Hepatocyte (in vitro differentiated cells): ENCODE results near the gene GAPVD1. TPM values are rescaled to one million over a fixed set of nuclear protein-coding genes. Genes with fewer than 3 reads are reported as not detected.

ENCODE experiments used
- DNase-seq: peaks from one replicate; pipeline ENCODE4 v3.0.0-alpha.2; 2016; ENCODE audit warnings: low spot score
- H2AFZ ChIP-seq: fragments of 200-600 bp; sonication (generic); 2 replicates; pipeline ENCODE4 v1.6.0; 2016; ENCODE audit warnings: antibody characterized with exemption, mild to moderate bottlenecking
- H3K27ac ChIP-seq: fragments of 200-600 bp; sonication (generic); 2 replicates; pipeline ENCODE4 v1.5.1; 2016; ENCODE audit warnings: mild to moderate bottlenecking
- H3K27me3 ChIP-seq: fragments of 200-600 bp; sonication (generic); 2 replicates; pipeline ENCODE4 v1.6.1; 2016
- H3K36me3 ChIP-seq: fragments of 200-600 bp; sonication (generic); replicated peaks from 2 replicates; pipeline ENCODE4 v1.5.1; 2016; ENCODE audit warnings: low read depth; ENCODE audit not compliant: insufficient read depth
- H3K4me1 ChIP-seq: fragments of 200-600 bp; sonication (generic); 2 replicates; pipeline ENCODE4 v1.5.1; 2016; ENCODE audit warnings: mild to moderate bottlenecking, moderate library complexity; ENCODE audit not compliant: insufficient read depth
- H3K4me2 ChIP-seq: fragments of 200-600 bp; sonication (generic); 2 replicates; pipeline ENCODE4 v1.6.0; 2016
- H3K4me3 ChIP-seq: fragments of 200-600 bp; sonication (generic); 2 replicates; pipeline ENCODE4 v1.5.1; 2016; ENCODE audit warnings: mild to moderate bottlenecking
- H3K79me2 ChIP-seq: fragments of 200-600 bp; sonication (generic); 2 replicates; pipeline ENCODE4 v1.6.0; 2017; ENCODE audit warnings: mild to moderate bottlenecking
- H3K9me2 ChIP-seq: fragments of 200-600 bp; sonication (generic); replicated peaks from 2 replicates; pipeline ENCODE4 v1.6.0; 2017; ENCODE audit warnings: mild to moderate bottlenecking; ENCODE audit not compliant: insufficient read depth
- H3K9me3 ChIP-seq: fragments of 200-600 bp; sonication (generic); 2 replicates; pipeline ENCODE4 v1.5.1; 2016; ENCODE audit warnings: low read depth, mild to moderate bottlenecking
- H4K20me1 ChIP-seq: fragments of 200-600 bp; sonication (generic); 2 replicates; pipeline ENCODE4 v1.6.0; 2016; ENCODE audit warnings: mild to moderate bottlenecking; ENCODE audit not compliant: insufficient read depth, poor library complexity, severe bottlenecking
- CTCF ChIP-seq: fragments of 200-600 bp; sonication (generic); IDR thresholded peaks from 2 replicates; pipeline ENCODE4 v1.5.1; 2016; ENCODE audit warnings: antibody characterized with exemption, mild to moderate bottlenecking; ENCODE audit not compliant: poor library complexity
- EZH2 ChIP-seq: fragments of 200-600 bp; sonication (generic); IDR thresholded peaks from 2 replicates; pipeline ENCODE4 v1.6.1; 2016; ENCODE audit warnings: antibody characterized with exemption, mild to moderate bottlenecking, borderline replicate concordance
- EZH2phosphoT487 ChIP-seq: fragments of 200-600 bp; sonication (generic); IDR thresholded peaks from one replicate; pipeline ENCODE4 v1.6.1; 2018; ENCODE audit warnings: antibody characterized with exemption, mild to moderate bottlenecking, low read depth, moderate library complexity; ENCODE audit not compliant: unreplicated experiment, severe bottlenecking
- WGBS: methylation state at CpG from one replicate; pipeline ENCODE4 v1.1.6; 2016; ENCODE audit warnings: low lambda C conversion rate; ENCODE audit errors: missing lambda C conversion rate; 5-methylcytosine and 5-hydroxymethylcytosine counted together
- polyA plus RNA-seq: library from polyadenylated mRNA; unstranded; fragments of >200 nt; fragmentation: Nextera tagmentation; extraction: Ambion mirVana; gene quantifications from 2 replicates; pipeline ENCODE4 v1.2.1, GENCODE V29; 2016
- total RNA-seq: library from RNA; depleted of rRNA; stranded (reverse); fragments of >200 nt; gene quantifications from 2 replicates; pipeline ENCODE4 v1.2.3, GENCODE V29; 2014

GAPVD1 gene
- total and polyA plus RNA-seq, 2 experiments from 2014 or later: 25.5 to 44.7 TPM

- Histone ChIP-seq H3K9me2 (no peaks in the 10 kb centered on the region), H4K20me1 (no peaks in the 10 kb centered on the region), H2AFZ (no peak overlapping the region), H3K27me3 (no peaks in the 10 kb centered on the region), H3K4me1 (peaks cover 14% of the 10 kb centered on the region), H3K36me3 (no peaks in the 10 kb centered on the region), H3K27ac (no peak overlapping the region), H3K79me2 (no peaks in the 10 kb centered on the region), H3K4me2 (no peak overlapping the region), H3K9me3 (no peaks in the 10 kb centered on the region), H3K4me3 (no peak overlapping the region)
- WGBS: 83% methylated on average over 4 of the region's 4 CpGs
- TF ChIP-seq EZH2 (no peak), CTCF (no peak), EZH2phosphoT487 (no peak)
- no peak for DNase-seq
Observed at GRCh38 chr9:125341566-125341965, 79.9 kb downstream of the GAPVD1 start.

- Histone ChIP-seq H3K4me1 (peaks cover 14% of the 10 kb centered on the region), H3K79me2 (no peaks in the 10 kb centered on the region), H3K9me3 (no peaks in the 10 kb centered on the region), H3K4me2 (no peak overlapping the region), H3K4me3 (no peak overlapping the region), H3K27me3 (no peaks in the 10 kb centered on the region), H3K9me2 (no peaks in the 10 kb centered on the region), H4K20me1 (no peaks in the 10 kb centered on the region), H3K27ac (no peak overlapping the region), H3K36me3 (no peaks in the 10 kb centered on the region), H2AFZ (no peak overlapping the region)
- peak; percentile 25 for DNase-seq
- TF ChIP-seq EZH2phosphoT487 (no peak), CTCF (no peak), EZH2 (no peak)
- WGBS: 61% methylated on average over 3 of the region's 3 CpGs
Observed at GRCh38 chr9:125343518-125344275, 82.1 kb downstream of the GAPVD1 start.

- peak; percentile 21 for DNase-seq
- no peaks in the 10 kb centered on the region for H3K27me3 ChIP-seq
- peak overlapping the region; percentile 35 for H3K27ac ChIP-seq
- no peaks in the 10 kb centered on the region for H3K9me3 ChIP-seq
- peaks cover 7% of the 10 kb centered on the region for H3K36me3 ChIP-seq
- H3K4me3 ChIP-seq: no peak overlapping the region
- 70% methylated on average over 3 of the region's 3 CpGs for WGBS
- no peaks in the 10 kb centered on the region for H3K9me2 ChIP-seq
- no peak overlapping the region for H3K4me2 ChIP-seq
- H3K79me2 ChIP-seq: no peaks in the 10 kb centered on the region
- H3K4me1 ChIP-seq: peaks cover 14% of the 10 kb centered on the region
- no peak for TF ChIP-seq EZH2
- H4K20me1 ChIP-seq: no peaks in the 10 kb centered on the region
- no peak overlapping the region for H2AFZ ChIP-seq
Observed at GRCh38 chr9:125346080-125346732, 84.6 kb downstream of the GAPVD1 start.

GRCh38 chr9:125355601-125356000 lies 94.0 kb downstream of the GAPVD1 start:
- H3K27ac ChIP-seq: no peak overlapping the region
- DNase-seq: no peak
- TF ChIP-seq EZH2: no peak
- TF ChIP-seq CTCF: no peak
- TF ChIP-seq EZH2phosphoT487: no peak
- H2AFZ ChIP-seq: no peak overlapping the region
- H4K20me1 ChIP-seq: no peaks in the 10 kb centered on the region
- WGBS: 97% methylated on average over 11 of the region's 11 CpGs
- no peak overlapping the region for H3K4me2 ChIP-seq
- H3K9me3 ChIP-seq: no peaks in the 10 kb centered on the region
- no peaks in the 10 kb centered on the region for H3K79me2 ChIP-seq
- no peaks in the 10 kb centered on the region for H3K27me3 ChIP-seq
- H3K4me3 ChIP-seq: no peak overlapping the region
- H3K36me3 ChIP-seq: peaks cover 2% of the 10 kb centered on the region
- H3K4me1 ChIP-seq: no peaks in the 10 kb centered on the region
- H3K9me2 ChIP-seq: no peaks in the 10 kb centered on the region
